SH-SY5Y (cell line): ENCODE measurements around the gene VIPR2.

ENCODE experiments used
- GATA2 ChIP-seq: IDR thresholded peaks from 2 replicates; pipeline ENCODE4 v1.6.1; 2011; ENCODE audit warnings: mild to moderate bottlenecking, low read depth, low read length
- GATA3 ChIP-seq: IDR thresholded peaks from 2 replicates; pipeline ENCODE4 v1.6.1; 2011; ENCODE audit warnings: low read depth, mild to moderate bottlenecking, low read length, moderate library complexity

The VIPR2 gene

GRCh38 chr7:158979023-158979529 lies 165.6 kb downstream of the VIPR2 start:
- no peak for TF ChIP-seq GATA3
- no peak for TF ChIP-seq GATA2
